A172 (cell line): ENCODE results near the gene CALCB. TPM values are rescaled to one million over a fixed set of nuclear protein-coding genes. Genes with fewer than 3 reads are reported as not detected.

Experiments used
- DNase-seq: peaks from one replicate; pipeline ENCODE4 v3.0.0-alpha.2; 2015; ENCODE audit warnings: low spot score
- total RNA-seq: library from RNA; depleted of rRNA; stranded (reverse); fragments of >200 nt; shearing (Covaris generic); gene quantifications from 2 replicates; pipeline ENCODE4 v1.2.3, GENCODE V29; 2014; rRNA removed

Gene CALCB
- total RNA-seq, 1 experiment from 2014 or later: not detected

DNA sequence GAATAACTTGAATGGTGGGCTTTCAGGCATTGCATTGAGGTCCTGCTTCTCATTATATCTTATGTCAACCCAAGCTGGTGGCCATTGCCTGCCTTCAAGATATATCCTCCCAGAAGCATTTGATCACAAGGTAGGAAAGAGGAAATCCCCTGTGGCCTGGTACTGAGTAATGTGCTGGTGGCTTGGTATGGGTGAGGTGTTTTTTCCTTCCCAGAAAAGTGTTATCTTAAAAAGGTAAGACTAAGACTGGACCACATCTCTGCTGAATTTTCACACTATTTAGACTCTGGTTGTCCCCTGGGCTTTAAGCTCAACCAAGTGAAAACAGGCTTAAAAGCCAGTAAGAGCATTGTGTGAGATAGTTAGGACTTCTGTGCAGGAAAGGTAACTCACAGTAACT, 45.0 kb downstream of the CALCB start:
- no peak for DNase-seq

DNA sequence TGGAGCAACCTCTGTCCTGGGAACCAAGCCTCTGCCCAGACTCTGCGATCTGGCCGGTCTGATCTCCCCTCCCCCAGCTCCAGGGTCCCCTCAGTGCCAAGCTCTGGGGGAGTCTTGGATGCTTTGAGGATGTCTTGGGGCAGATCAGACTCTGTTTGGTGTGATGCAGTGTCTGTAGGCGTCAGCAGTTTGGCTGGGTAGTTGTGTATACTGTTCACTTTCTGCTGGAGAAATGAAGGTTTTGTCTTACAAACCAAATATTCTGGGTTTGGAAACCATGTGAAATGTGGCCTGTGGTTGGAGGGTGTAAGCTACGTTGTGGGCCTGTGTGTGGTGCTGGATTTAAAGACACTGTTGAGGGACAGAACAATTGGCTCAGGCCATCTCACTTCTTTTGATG, 46.0 kb downstream of the CALCB start:
- DNase-seq: no peak

DNA sequence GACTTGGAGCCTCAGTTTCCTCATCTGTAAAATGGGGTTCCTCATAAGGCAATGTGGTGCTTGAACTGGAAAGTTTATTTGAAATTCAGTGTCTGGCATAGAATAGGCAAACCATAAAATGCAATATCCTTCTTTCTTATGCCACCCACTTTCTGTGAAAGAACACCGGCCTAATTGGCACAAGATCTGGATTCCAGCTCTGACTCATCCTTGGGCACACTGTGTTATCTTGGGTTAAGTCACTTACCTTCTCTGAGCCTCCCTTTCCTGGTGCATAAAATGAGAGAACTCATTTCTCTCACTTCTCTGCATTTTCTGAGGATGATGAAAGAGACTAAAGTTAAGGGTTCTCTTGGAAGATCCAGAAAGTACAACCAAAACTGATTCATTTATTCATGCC, 46.4 kb downstream of the CALCB start:
- DNase-seq: no peak

DNA sequence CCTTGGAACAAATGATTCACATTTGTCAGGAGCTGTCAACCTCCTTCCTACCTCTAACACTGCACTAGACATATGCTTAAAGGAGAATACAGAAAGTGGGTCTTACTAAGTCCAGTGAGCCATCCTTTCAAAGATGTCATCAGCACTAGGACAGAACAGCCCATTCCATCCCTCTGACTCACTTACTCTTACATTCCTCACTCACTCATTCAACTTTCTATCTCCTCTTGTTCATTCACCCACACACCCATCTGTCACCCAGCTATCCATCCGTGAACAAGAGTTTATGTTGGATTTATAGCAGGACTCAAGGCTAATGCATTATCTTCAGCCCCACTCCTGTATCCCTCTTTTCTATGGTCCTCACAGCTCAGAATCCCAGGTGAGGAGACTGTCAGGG, 50.5 kb downstream of the CALCB start:
- DNase-seq: peak; percentile 15

DNA sequence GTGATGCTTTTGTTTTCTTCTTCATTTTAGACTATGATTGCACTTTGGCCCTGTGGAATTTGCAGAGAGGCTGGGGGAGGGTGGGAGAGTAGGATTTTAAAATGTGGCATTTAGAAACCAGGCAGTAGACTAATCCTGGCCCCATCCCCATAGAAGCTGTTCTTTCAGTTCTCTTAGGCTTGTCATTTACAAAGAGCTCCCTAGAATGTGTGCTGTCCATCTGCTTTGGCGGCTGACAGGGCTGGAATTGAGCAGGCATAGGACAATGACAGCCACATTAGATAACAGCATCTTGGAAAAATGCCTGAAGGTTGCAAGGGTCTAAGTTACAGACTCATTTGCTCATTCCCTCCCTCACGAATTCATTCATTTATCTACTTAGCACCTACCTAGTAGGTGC, 51.1 kb downstream of the CALCB start:
- no peak for DNase-seq

DNA sequence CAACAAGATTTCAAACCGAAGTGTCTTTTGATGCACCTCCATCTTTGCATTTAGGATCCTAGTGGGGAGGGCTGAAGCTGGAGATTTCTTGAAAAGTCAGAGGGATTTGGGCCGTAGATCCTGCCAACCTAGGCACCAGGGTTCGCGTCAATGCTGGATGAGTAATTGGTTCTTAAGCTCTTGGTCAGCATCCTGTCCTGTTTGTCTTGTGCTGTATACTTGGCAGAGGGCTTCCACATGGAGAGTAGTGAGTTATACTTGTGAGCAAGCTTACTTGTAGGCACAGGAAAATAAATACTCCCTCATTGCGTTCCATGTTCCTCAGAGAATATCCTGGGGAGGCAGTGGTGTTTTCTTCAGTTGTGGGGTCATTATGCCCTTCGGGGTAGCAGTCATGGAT, 53.9 kb downstream of the CALCB start:
- no peak for DNase-seq

Other genes with a start within 250 kb of the CALCB start
- gene CYP2R1, start 181.4 kb upstream of the CALCB start, total RNA-seq: 0.07 TPM in 1 of 2 replicates, not detected in the other
- not detected in 2 replicates for gene CALCA, start 101.2 kb upstream of the CALCB start, total RNA-seq
- gene INSC, start 41.3 kb downstream of the CALCB start, total RNA-seq: not detected in 2 replicates